LNCaP clone FGC (cell line): Measurements from ENCODE around the gene OR1D5.

Experiments used
- DNase-seq: peaks from one replicate; pipeline ENCODE4 v3.0.0-alpha.2; 2011; ENCODE audit warnings: low read depth
- H3K4me3 ChIP-seq: 2 replicates; pipeline ENCODE4 v1.5.1; 2011; ENCODE audit warnings: mild to moderate bottlenecking, low read depth, low read length, control low read depth
- TF ChIP-seq, protein P1 (sequence below): IDR thresholded peaks from 2 replicates; pipeline ENCODE4 v1.5.1; 2012; ENCODE audit warnings: mild to moderate bottlenecking; ENCODE audit not compliant: control insufficient read depth, insufficient read depth; ENCODE audit errors: extremely low read depth

Gene OR1D5

DNA sequence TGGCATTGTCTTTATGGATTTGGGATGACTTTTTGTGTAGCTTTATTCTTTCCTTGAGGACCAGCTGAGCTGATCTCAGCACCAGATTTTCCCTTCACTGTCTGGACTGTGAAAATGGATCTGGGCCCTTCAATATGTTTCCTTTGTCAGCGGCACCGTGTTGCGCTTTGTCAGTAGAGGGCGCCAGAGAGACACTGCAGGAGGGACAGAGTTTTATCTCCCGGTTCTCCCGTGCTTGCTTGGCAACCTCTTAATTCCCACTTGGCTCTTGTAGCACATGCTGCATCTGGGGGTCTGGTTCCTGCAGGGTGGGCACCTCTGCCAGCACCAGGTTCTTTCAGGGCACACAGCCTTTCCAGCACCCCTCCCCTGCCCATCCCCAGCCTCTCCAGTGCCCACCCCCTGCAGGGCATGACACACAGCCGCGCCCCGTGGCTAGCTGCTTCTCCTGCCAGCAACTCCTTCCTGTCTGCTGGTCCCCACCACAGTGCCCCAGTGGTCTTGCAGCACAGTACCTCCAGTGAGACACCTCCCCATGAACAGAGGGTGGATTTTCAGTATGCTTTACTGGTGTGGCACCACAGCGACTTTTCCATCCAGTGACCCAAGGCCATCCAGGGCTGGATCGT, 19.6 kb downstream of the OR1D5 start:
- no peak overlapping the region for H3K4me3 ChIP-seq
- no peak for DNase-seq
- TF ChIP-seq, protein P1, sequence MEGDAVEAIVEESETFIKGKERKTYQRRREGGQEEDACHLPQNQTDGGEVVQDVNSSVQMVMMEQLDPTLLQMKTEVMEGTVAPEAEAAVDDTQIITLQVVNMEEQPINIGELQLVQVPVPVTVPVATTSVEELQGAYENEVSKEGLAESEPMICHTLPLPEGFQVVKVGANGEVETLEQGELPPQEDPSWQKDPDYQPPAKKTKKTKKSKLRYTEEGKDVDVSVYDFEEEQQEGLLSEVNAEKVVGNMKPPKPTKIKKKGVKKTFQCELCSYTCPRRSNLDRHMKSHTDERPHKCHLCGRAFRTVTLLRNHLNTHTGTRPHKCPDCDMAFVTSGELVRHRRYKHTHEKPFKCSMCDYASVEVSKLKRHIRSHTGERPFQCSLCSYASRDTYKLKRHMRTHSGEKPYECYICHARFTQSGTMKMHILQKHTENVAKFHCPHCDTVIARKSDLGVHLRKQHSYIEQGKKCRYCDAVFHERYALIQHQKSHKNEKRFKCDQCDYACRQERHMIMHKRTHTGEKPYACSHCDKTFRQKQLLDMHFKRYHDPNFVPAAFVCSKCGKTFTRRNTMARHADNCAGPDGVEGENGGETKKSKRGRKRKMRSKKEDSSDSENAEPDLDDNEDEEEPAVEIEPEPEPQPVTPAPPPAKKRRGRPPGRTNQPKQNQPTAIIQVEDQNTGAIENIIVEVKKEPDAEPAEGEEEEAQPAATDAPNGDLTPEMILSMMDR, result peak; percentile 34

DNA sequence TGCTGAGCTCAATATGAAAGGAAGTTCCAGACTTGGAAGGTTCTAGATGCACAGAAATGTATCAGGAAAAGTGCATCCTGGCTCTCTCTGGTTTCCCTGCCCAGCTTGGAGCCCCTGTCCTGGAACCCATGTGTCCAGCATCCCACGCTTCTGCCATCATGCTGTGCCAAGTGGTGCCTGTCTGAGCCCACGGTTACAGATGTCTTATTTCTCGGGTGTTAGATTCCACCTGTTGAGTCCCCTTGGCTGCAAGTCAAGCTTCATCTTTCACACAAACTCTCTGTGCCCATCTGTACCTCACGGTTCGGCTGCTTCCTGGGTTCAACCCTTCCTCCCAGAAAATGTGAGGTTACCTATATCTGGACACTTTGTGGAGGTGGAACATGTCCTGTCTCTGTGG, 22.5 kb downstream of the OR1D5 start:
- TF ChIP-seq, protein P1, result no peak
- no peak for DNase-seq
- H3K4me3 ChIP-seq, result no peak overlapping the region

DNA sequence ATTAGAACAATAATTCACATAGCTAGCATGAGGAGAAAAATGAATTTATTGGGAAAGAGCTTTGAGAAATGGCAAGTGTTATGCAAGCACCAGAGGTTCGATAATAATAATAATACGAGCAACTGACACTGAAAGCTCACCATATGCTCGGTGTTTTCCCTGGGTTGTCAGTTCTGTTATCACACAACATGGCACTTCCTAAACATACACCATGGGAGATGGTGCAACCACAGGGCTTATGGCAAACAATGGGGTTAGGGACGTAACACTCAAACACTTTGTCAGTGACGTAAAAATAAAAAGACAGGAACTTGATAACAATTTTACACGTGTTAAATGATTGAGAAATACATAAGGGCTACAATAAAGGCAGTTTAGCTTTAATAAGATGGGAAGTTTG, 23.7 kb downstream of the OR1D5 start:
- no peak for DNase-seq
- H3K4me3 ChIP-seq, result no peak overlapping the region
- TF ChIP-seq, protein P1, result no peak

DNA sequence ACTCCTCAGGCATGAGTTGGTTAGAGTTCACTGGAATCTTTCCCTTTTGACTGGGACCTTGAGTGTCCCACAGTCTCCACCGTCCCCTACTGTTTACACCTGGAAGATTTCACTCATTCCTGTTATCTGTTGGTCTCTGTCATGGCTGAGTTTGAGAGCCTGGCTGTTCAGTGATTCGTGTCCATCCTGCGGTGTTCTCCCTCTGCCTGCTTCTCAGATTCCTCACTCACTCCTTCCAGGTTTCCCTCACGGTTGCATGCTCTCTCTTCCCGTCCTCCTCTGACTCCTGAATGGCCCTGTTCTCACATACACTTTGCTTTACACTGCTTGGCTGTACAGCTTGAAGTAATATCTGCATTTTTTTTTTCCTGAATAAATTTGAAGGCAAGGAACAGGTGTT, 24.5 kb downstream of the OR1D5 start:
- TF ChIP-seq, protein P1, result no peak

DNA sequence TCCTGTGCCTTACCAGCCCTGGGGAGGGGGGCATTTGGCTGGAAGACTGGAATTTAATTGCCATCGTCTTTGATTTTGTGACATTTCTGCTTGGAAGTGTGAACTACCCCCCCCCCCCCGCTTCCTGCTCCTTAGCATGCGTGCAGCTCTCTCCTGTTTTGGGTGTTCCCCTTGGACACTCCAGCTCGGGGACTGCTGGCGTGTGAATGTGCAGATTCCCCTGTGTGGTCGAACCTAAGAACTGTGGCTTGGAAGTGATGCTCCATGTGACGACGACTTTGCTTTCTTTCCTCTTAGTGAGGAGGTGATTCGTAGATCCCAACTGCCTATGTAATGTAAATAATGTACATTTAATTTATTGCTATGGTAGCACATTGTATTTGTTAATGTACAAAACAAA, 26.1 kb downstream of the OR1D5 start:
- TF ChIP-seq, protein P1, result no peak
- H3K4me3 ChIP-seq, result no peak overlapping the region
- no peak for DNase-seq

More for the DNA sequence above, 24.5 kb downstream of the OR1D5 start:
- DNase-seq, result no peak
- H3K4me3 ChIP-seq, result no peak overlapping the region

DNA sequence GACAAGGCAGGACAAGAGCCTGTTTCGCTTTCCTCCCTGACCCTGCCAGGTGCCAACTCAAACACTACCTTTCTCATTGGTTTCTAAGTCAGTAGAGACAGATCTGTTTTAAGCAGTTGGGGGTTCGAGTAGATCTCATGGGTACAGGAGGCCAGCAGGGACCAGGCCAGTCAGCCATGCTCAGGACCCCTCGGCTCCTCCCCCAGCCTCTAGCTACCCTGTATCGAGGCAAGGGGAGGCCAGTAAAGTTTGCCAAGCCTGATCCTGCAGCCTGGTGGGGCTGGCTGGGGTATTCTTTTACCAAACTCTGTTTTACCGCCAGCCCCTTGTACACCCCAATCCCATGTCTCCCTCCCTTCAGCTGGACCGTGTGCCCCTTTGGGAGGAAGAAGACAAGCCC, 26.6 kb downstream of the OR1D5 start:
- TF ChIP-seq, protein P1, result no peak
- DNase-seq, result no peak
- H3K4me3 ChIP-seq, result no peak overlapping the region

DNA sequence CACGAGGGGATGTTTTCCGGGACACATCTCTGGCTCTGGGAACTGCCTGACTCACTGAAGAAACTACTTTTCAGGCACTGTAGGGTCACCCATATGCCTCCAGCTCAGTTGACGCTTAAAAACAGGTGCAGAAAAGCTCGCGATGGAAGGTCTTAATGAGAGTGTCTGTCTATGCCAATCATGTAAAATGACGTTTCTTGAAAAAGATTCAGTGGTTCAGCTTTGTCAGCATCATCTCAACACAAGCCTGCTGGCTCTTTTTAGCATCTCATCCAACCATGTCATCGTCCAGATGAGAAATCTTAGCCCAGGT, 27.5 kb downstream of the OR1D5 start:
- H3K4me3 ChIP-seq, result no peak overlapping the region
- DNase-seq, result no peak
- TF ChIP-seq, protein P1, result no peak
